Measurements from ENCODE around the gene DNAAF5. TPM values are rescaled to one million over a fixed set of nuclear protein-coding genes. Genes with fewer than 3 reads are reported as not detected.

The DNAAF5 gene
- total and polyA plus RNA-seq, 2 of the 13 experiments (the other 11 are each of a cell fraction or from before 2014, with no cell fraction given), result 11.9 to 21.5 TPM

- Histone ChIP-seq H3K79me2 (ENCODE audit: insufficient read depth, low read length) (peaks cover 4% of the 10 kb centered on the region), H3K9ac (ENCODE audit: insufficient read depth, low read depth, low read length) (no peak overlapping the region), H2AFZ (ENCODE audit: low read length) (no peak overlapping the region), H3K9me3 (ENCODE audit: low read length) (no peaks in the 10 kb centered on the region), H4K20me1 (ENCODE audit: insufficient read depth, low read length) (0 out of 2 replicates have a peak, but pooled peaks cover 3% of the 10 kb centered on the region), H3K27ac (ENCODE audit: extremely low read length, insufficient read depth, low read length) (no peak overlapping the region), H3K4me3 (replicated peaks in 1 of 3; ENCODE audit: insufficient read depth in 1 of 3, low read depth in 2 of 3, low read length in 3 of 3) (no peak overlapping the region), H3K4me1 (ENCODE audit: insufficient read depth, low read length) (no peaks in the 10 kb centered on the region), H3K27me3 (ENCODE audit: control insufficient read depth in 1 of 2, insufficient read depth in 2 of 2, low read length in 2 of 2) (no peaks in the 10 kb centered on the region), H3K36me3 (replicated peaks in 1 of 2; ENCODE audit: control insufficient read depth in 1 of 2, insufficient read depth in 2 of 2, low read length in 2 of 2) (peaks cover 17 to 43% of the 10 kb centered on the region in 2 experiments; a peak in 4 of 5 replicates), H3K4me2 (ENCODE audit: low read depth, low read length) (no peak overlapping the region)
- ChIA-PET POLR2A (no interaction called here), CTCF (ENCODE audit: low intra/inter-chr PET ratio, low total read pairs) (no interaction called here)
- DNase-seq (ENCODE audit: low spot score) (no peak), FAIRE-seq (no peak), ATAC-seq (no peak)
- BruUV-seq (replicated peaks), result no TSS peak
- 97% methylated on average over 18 of the region's 20 CpGs for WGBS (ENCODE audit: low lambda C conversion rate)
- in situ Hi-C loops (cut with HindIII; ENCODE audit: extremely low pct_ligation_motif_present, low pct_unique_long_range_greater_than_20kb), result no loop called here
- intact Hi-C loops (cut with micrococcal nuclease; ENCODE audit: unreplicated experiment), result no loop called here
- no peak for TF ChIP-seq SSRP1 (CRISPR knock-in tag; IDR thresholded peaks at IDR 0.05)
- TF ChIP-seq ZNF17 (CRISPR knock-in tag; IDR thresholded peaks at IDR 0.05), result no peak
- no peak for TF ChIP-seq CEBPZ (IDR thresholded peaks at IDR 0.05; ENCODE audit: low read length)
- TF ChIP-seq NFAT5 (CRISPR knock-in tag; IDR thresholded peaks at IDR 0.05), result no peak
- TF ChIP-seq SP2 (CRISPR knock-in tag; IDR thresholded peaks at IDR 0.05), result no peak
- TF ChIP-seq MAFK (conservative IDR thresholded peaks at IDR 0.05 in 1 of 2, IDR thresholded peaks at IDR 0.05 in 1 of 2; ENCODE audit: low read length in 2 of 2), result no peak
- no peak for TF ChIP-seq PRDM10 (CRISPR knock-in tag; IDR thresholded peaks at IDR 0.05; ENCODE audit: low read depth)
Observed at GRCh38 chr7:744854-745430, 18.4 kb downstream of the DNAAF5 start.

Measured in HepG2 (cell line).